Testis (tissue), 2 donors: ENCODE results near the gene DUSP14.

Experiments
- CTCF ChIP-seq, 3 experiments: fragments of 450-650 bp in 2 of 3; fragments of 200-600 bp in 1 of 3; sonication (generic) in 1 of 3; IDR thresholded peaks; one replicate each; pipeline ENCODE4 v1.5.1; 2016 to 2019; ENCODE audit warnings: antibody characterized with exemption in 3 of 3, mild to moderate bottlenecking in 2 of 3, moderate library complexity in 1 of 3
- POLR2A ChIP-seq: fragments of 450-650 bp; IDR thresholded peaks from one replicate; pipeline ENCODE4 v1.6.1; 2017; ENCODE audit warnings: antibody characterized with exemption, mild to moderate bottlenecking, moderate library complexity

- no peak for TF ChIP-seq POLR2A
- TF ChIP-seq CTCF (IDR thresholded peaks at IDR 0.05), result no peak
Measured at GRCh38 chr17:37489197-37490001, at the start of gene DUSP14.
